Fibroblast of peridontal ligament (primary cell): ENCODE measurements around the gene C6orf163.

ENCODE experiments used
- DNase-seq: peaks from one replicate; pipeline ENCODE4 v3.0.0-alpha.2; 2010; ENCODE audit errors: extremely low read depth

Gene C6orf163

GRCh38 chr6:87357479-87358196 lies 13.0 kb downstream of the C6orf163 start:
- DNase-seq, result peak; percentile 56

- no peak for DNase-seq
Observed at GRCh38 chr6:87364602-87365252, 20.1 kb downstream of the C6orf163 start.

DNA sequence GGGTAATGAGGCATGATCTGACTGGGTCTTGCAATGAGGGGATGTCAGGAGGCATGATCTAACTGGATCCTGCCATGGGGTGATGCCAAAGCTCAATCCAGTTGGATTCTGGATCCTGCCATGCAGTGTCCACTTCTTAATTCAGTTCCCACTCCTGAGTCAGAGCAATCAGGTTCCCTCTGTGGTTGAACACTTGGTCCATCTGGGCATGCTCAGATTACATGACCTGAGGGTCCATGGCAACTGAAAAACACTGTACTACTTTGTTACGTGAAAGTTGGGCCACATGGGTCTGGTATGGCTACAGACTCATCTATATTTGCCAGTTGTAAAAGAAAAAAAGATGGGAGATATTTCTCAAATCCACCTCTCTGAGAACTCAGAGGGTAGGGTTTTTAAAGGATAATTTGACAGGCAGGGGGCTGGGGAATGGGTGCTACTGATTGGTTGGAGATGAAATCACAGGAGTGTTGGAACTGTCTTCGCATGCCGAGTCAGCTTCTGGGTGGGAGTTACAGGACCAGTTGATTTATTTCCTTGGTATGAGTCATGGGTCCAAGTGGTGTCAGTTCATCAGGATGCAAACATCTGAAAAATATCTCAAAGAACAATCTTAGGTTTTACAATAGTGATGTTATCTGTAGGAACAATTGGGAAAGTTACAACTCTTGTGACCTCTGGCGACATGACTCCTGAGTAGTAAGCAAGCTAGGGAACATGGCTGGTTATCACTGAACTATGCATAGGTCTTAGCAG lies 21.6 kb downstream of the C6orf163 start:
- DNase-seq, result no peak

DNA sequence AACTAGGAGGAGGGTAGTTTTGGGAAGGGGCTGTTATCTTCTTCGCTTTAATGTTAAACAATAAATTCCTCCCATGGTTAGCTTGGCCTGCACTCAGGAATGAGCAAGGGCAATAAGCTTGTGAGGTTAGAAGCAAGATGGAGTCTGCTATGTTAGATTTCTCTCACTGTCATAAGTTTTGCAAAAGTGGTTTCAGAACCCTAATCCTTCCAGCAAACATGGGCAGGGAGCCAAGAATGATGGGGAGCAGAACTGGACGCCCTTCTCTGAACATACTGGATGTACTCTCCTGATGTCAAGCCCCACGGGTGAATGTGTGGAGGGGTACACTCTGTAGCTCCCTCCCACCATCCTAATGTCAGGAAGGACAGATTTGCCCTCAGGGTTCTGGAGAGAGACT lies 22.3 kb downstream of the C6orf163 start:
- no peak for DNase-seq

DNA sequence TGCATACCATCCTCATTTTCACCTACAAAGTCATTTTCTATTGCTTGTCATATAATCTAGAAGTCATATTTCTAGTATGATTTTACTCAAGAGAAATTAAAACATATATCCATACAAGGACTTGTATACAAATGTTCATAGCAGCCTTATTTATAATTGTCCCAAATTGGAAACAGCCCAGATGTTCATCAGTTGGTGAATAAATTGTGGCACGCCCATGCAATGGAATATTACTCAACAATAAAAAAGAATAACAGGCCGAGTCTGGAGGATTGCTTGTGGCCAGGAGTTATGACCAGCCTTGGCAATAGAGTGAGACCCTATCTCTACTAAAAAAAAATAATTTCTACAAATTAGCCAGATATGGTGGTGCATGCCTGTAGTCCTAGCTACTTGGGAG lies 28.8 kb downstream of the C6orf163 start:
- DNase-seq, result no peak

- DNase-seq, result no peak
Observed at GRCh38 chr6:87375315-87375714, 30.7 kb downstream of the C6orf163 start.

GRCh38 chr6:87376643-87377042 lies 32.0 kb downstream of the C6orf163 start:
- DNase-seq, result no peak

DNA sequence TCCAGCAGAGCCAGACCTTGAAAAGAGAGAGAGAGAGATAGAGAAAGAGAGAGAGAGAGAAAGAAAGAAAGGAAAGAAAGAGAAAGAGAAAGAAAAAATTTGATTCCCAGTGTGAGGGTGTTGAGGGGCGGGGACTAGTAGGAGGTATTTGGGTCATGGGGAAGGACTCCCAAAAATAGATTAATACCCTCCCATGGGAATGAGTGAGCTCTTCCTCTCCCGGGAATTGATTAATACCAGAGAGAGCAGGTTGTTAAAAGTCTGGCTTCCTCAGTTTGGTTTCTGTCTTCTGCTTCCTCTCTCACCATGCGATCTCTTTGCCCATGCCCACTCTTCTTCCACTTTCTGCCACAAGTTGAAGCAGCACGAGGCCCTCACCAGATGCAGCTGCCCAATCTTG lies 34.3 kb downstream of the C6orf163 start:
- no peak for DNase-seq

DNA sequence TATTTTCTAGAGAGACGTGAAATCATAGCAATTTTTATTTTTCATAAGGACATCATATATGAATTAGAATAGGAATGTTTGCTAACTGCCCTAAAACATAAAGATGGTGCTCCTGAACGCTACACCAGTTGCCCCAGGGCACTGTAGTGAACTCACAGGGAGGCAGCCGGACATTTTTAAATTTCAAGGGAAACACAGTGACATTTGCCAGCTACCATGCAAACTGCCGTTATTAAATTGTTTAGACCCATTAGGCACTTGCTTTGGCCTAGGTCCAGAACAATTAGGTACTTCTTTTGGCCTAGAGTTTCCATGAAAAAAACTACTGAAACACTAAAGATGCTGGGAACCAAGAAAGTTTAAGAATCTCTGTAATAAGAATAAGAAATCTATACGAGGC lies 38.2 kb downstream of the C6orf163 start:
- DNase-seq, result no peak

DNA sequence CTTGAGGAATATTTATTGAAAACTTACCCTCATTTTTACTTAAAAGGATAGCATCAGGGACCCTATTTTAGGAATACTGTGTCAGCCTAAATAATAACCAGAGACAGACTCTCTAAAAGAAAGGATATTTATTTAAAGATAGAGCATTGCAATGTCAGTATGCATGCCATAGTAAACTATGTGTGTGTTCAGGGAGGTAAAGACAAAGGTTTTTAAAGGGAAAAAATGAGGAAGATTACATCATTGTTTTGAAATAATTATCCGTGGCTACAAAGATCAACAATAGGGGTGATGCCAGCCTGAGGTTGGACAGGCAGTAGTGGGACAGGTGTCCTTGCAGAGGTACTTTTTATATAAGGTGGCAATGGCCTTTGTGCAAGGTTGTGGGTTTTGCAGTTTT lies 39.4 kb downstream of the C6orf163 start:
- no peak for DNase-seq

- DNase-seq, result no peak
Observed at GRCh38 chr6:87384449-87384848, 39.8 kb downstream of the C6orf163 start.

GRCh38 chr6:87391334-87391733 lies 46.7 kb downstream of the C6orf163 start:
- DNase-seq, result peak; percentile 29

DNA sequence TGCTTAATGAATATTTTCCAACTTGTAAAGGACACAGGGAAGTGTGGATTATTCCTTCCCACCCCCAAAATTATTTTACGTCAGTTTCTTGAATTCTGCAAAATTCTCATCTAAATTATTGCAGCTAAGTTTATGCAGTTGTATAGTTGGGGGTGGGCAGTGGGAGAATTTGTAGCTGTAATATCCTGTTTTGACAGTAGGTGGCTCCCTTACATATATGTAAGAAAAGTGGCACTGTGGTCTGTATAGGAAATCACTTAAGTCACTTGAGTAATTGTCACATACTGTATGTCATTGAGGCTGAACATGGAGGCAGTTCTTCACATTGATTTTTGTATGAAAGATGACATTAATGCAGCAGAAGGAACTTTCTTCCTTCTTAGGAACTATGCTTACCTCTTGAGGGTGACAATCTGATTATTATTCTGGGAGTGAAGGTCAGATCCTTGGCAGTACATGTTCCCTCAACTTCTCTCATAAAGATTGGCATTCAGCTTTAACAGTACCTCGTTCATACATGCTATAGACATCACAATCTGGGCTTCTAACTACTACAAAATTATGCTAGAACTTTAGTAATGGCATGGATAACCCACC lies 48.5 kb downstream of the C6orf163 start:
- DNase-seq, result peak; percentile 79

GRCh38 chr6:87395431-87395830 lies 50.8 kb downstream of the C6orf163 start:
- no peak for DNase-seq

GRCh38 chr6:87396595-87397392 lies 52.2 kb downstream of the C6orf163 start:
- DNase-seq, result no peak

GRCh38 chr6:87397656-87398055 lies 53.0 kb downstream of the C6orf163 start:
- DNase-seq, result no peak

- no peak for DNase-seq
Observed at GRCh38 chr6:87401832-87402231, 57.2 kb downstream of the C6orf163 start.

DNA sequence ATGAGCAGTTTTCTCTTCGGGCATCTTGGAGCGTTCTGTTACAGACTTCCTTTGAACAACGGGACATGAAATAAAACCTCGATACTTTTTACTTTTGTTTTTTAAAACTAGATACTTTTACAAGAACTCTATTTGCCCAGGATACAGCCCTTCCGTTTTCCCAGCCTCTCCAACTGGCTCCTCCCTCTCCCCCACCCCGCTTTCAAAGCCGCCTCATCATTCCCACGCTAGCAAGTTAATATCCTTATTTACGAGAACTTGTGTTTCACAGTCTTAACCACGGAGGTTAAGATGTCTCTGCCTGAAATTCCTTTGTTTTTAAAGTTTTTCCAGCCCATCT lies 62.9 kb downstream of the C6orf163 start:
- DNase-seq, result peak; percentile 50

GRCh38 chr6:87407901-87408720 lies 63.5 kb downstream of the C6orf163 start, which contains the start of gene CFAP206:
CFAP206 (plus strand) TSS chr6:87407972; CDS start chr6:87409840, 1,868 bp downstream.
- DNase-seq, result peak; percentile 80

DNA sequence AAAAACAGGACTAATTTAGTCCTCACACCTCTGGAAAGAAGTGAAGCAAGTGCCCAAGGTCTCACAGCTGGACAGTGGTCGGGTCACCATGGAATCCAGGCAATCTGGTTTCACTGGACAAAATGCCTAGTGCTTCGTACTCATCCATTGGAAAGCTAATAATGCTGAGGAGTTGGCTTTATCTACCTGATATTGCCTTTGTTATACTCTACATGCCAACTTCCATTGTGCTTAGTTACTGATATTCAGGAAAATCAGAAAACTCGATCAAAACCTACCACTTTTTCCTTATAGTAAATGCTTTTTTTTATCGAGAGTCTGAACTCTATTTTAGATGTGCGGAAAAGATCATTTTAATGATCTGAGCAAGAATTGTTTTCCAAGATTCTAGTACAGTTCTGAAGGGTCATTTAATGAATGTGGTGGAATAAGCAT lies 64.1 kb downstream of the C6orf163 start:
- DNase-seq, result no peak
